ENCODE data around the gene FKTN.

- TF ChIP-seq POLR2A (IDR thresholded peaks at IDR 0.05) (no peak), CTCF (IDR thresholded peaks at IDR 0.05) (no peak)
Observed at GRCh38 chr9:105541838-105542237, 16.1 kb upstream of the FKTN start.
